ENCODE measurements around the gene USF3. TPM values are rescaled to one million over a fixed set of nuclear protein-coding genes. Genes with fewer than 3 reads are reported as not detected.

The USF3 gene
- total RNA-seq, 1 experiment from 2014 or later: 13.5 TPM

- no peaks in the 10 kb centered on the region for H4K20me1 ChIP-seq (ENCODE audit: insufficient read depth)
- CTCF ChIA-PET: interaction anchor here (0.6 kb wide), 1 partner anchor 630 kb away, joined by 5 read pairs; a partner anchor contains a TSS
- no peaks in the 10 kb centered on the region for H3K36me3 ChIP-seq (ENCODE audit: control insufficient read depth in 1 of 2, insufficient read depth in 2 of 2, low read length in 2 of 2)
- no peak overlapping the region for H3K4me3 ChIP-seq (replicated peaks in 1 of 2; ENCODE audit: low read depth in 1 of 2, low read length in 2 of 2)
- peaks cover 0 to 4% of the 10 kb centered on the region in 2 experiments; a peak in 1 of 4 replicates for H3K9me3 ChIP-seq (ENCODE audit: control insufficient read depth in 1 of 2, insufficient read depth in 1 of 2, low read depth in 1 of 2, low read length in 2 of 2)
- POLR2A ChIA-PET: no interaction called here
- H3K79me2 ChIP-seq (ENCODE audit: insufficient read depth, low read length): no peaks in the 10 kb centered on the region
- TF ChIP-seq JUND (IDR thresholded peaks at IDR 0.05): no peak
- TF ChIP-seq MAX (IDR thresholded peaks at IDR 0.05): no peak
- TF ChIP-seq EZH2 (IDR thresholded peaks at IDR 0.05): no peak
- TF ChIP-seq REST (IDR thresholded peaks at IDR 0.05; ENCODE audit: low read depth): no peak
- no peak for TF ChIP-seq CBX3 (IDR thresholded peaks at IDR 0.05; ENCODE audit: low read depth)
- no peak for TF ChIP-seq TCF7L2 (IDR thresholded peaks at IDR 0.05; ENCODE audit: borderline replicate concordance, extremely low read depth, insufficient read depth, insufficient read length)
- no peaks in the 10 kb centered on the region for H3K4me1 ChIP-seq (ENCODE audit: control insufficient read depth in 1 of 2, insufficient read depth in 2 of 2, low read length in 2 of 2)
- no peak overlapping the region for H3K4me2 ChIP-seq (ENCODE audit: low read length)
- ATAC-seq (no peak), DNase-seq (ENCODE audit: low read depth, low spot score) (no peak)
- H3K9ac ChIP-seq (ENCODE audit: low read length): no peak overlapping the region
- no peak overlapping the region for H3K27ac ChIP-seq (ENCODE audit: low read depth, low read length)
- H3K9me2 ChIP-seq (ENCODE audit: insufficient read depth): no peaks in the 10 kb centered on the region
- intact Hi-C loops (cut with micrococcal nuclease): no loop called here
- BruUV-seq (replicated peaks): no TSS peak
- no peaks in the 10 kb centered on the region for H3K27me3 ChIP-seq (ENCODE audit: insufficient read depth, low read length)
- H2AFZ ChIP-seq (ENCODE audit: low read depth, low read length, poor library complexity, severe bottlenecking): no peak overlapping the region
- RAD21 ChIA-PET (ENCODE audit: low non-redundant PET in 1 of 2, low total read pairs in 2 of 2, uncharacterized antibody in 2 of 2, unreplicated experiment in 2 of 2): no interaction called here
Measured at GRCh38 chr3:113649174-113649845, 47.1 kb downstream of the USF3 start.
